Breast epithelium (tissue), 4 donors: Measurements from ENCODE around the gene TNFSF10. TPM values are rescaled to one million over a fixed set of nuclear protein-coding genes. Genes with fewer than 3 reads are reported as not detected.

Experiments used
- DNase-seq, 2 donors: peaks; one replicate each; pipeline ENCODE4 v3.0.0-alpha.2; 2019; ENCODE audit warnings: low spot score in 2 of 2
- H3K27ac ChIP-seq, 2 donors: fragments of 200-600 bp; sonication (generic) in 1 of 2; one replicate each; pipeline ENCODE4 v1.5.1; 2016 to 2019; ENCODE audit warnings: mild to moderate bottlenecking in 1 of 2
- H3K27me3 ChIP-seq, 2 donors: fragments of 200-600 bp; sonication (generic) in 1 of 2; one replicate each; pipeline versions ENCODE4 v1.5.1 to v1.6.0; 2017 to 2019; ENCODE audit warnings: control low read depth in 1 of 2, mild to moderate bottlenecking in 1 of 2
- H3K36me3 ChIP-seq: fragments of 200-600 bp; one replicate; pipeline ENCODE4 v1.5.1; 2019
- H3K4me1 ChIP-seq, 2 donors: fragments of 200-600 bp; sonication (generic); one replicate each; pipeline ENCODE4 v1.5.1; 2016 to 2019; ENCODE audit warnings: control low read depth in 1 of 2
- H3K4me3 ChIP-seq, 3 donors: fragments of 200-600 bp; sonication (generic); 1 replicate in 2 of 3; 2 replicates in 1 of 3; pipeline ENCODE4 v1.5.1; 2016 to 2019; ENCODE audit warnings: mild to moderate bottlenecking in 3 of 3, moderate library complexity in 2 of 3
- H3K9me3 ChIP-seq, 2 donors: fragments of 200-600 bp; sonication (generic) in 1 of 2; one replicate each; pipeline ENCODE4 v1.5.1; 2016 to 2019; ENCODE audit warnings: control low read depth in 1 of 2
- CTCF ChIP-seq, 3 donors: fragments of 450-650 bp; IDR thresholded peaks; one replicate each; pipeline ENCODE4 v1.5.1; 2016 to 2017; ENCODE audit warnings: antibody characterized with exemption in 3 of 3, mild to moderate bottlenecking in 3 of 3, moderate library complexity in 3 of 3
- POLR2A ChIP-seq: fragments of 450-650 bp; IDR thresholded peaks from one replicate; pipeline ENCODE4 v1.6.1; 2016; ENCODE audit warnings: antibody characterized with exemption, mild to moderate bottlenecking, moderate library complexity
- POLR2AphosphoS5 ChIP-seq, 3 donors: sonication (generic); formaldehyde crosslinking; IDR thresholded peaks; one replicate each; pipeline ENCODE4 v1.6.1; 2017; ENCODE audit warnings: antibody characterized with exemption in 3 of 3
- intact Hi-C: fragments of 100-400 bp; cut with DNase I; formaldehyde crosslinking; loops from one replicate; pipeline ENCODE4 v1.15.1; 2023; ENCODE audit warnings: low total_unique reads
- total RNA-seq, 3 donors: library from RNA; depleted of rRNA; stranded (reverse); fragments of >200 nt; gene quantifications; one replicate each; pipeline ENCODE4 v1.1.0, GENCODE V29; 2016

Gene TNFSF10
- total RNA-seq, 3 donors from 2014 or later: 37.0 to 294 (median 155) TPM

- Histone ChIP-seq H3K36me3 (no peaks in the 10 kb centered on the region), H3K27ac (peak overlapping the region in 1 of 2 donors; percentile 85), H3K27me3 (no peaks in the 10 kb centered on the region), H3K4me3 (no peak overlapping the region), H3K9me3 (no peaks in the 10 kb centered on the region), H3K4me1 (peaks cover 0 to 8% of the 10 kb centered on the region in 2 donors)
- DNase-seq: no peak
- intact Hi-C loops: no loop called here
- TF ChIP-seq POLR2A (no peak), CTCF (IDR thresholded peaks at IDR 0.05) (no peak), POLR2AphosphoS5 (IDR thresholded peaks at IDR 0.05) (no peak)
These were observed 20.7 kb upstream of the TNFSF10 start for GRCh38 chr3:172543884-172544283.

- peak overlapping the region in 1 of 2 donors; percentile 85 for H3K27ac ChIP-seq
- no peaks in the 10 kb centered on the region for H3K9me3 ChIP-seq
- H3K4me3 ChIP-seq: no peak overlapping the region
- H3K36me3 ChIP-seq: no peaks in the 10 kb centered on the region
- no peak for TF ChIP-seq POLR2A
- TF ChIP-seq CTCF (IDR thresholded peaks at IDR 0.05): no peak
- TF ChIP-seq POLR2AphosphoS5 (IDR thresholded peaks at IDR 0.05): no peak
- no peak for DNase-seq
- intact Hi-C loops: no loop called here
- no peaks in the 10 kb centered on the region for H3K27me3 ChIP-seq
- H3K4me1 ChIP-seq: peaks cover 0 to 8% of the 10 kb centered on the region in 2 donors
These were observed 20.2 kb upstream of the TNFSF10 start for GRCh38 chr3:172543419-172543818.

GRCh38 chr3:172542999-172543398 is 19.8 kb upstream of the TNFSF10 start:
- Histone ChIP-seq H3K4me3 (no peak overlapping the region), H3K4me1 (peaks cover 0 to 8% of the 10 kb centered on the region in 2 donors), H3K27me3 (no peaks in the 10 kb centered on the region), H3K9me3 (no peaks in the 10 kb centered on the region), H3K27ac (peak overlapping the region; percentile 32 to 85), H3K36me3 (no peaks in the 10 kb centered on the region)
- intact Hi-C loops: no loop called here
- TF ChIP-seq POLR2AphosphoS5 (IDR thresholded peaks at IDR 0.05): no peak
- TF ChIP-seq CTCF (IDR thresholded peaks at IDR 0.05): no peak
- no peak for TF ChIP-seq POLR2A
- no peak for DNase-seq

- DNase-seq: no peak
- Histone ChIP-seq H3K9me3 (no peaks in the 10 kb centered on the region), H3K27ac (peak overlapping the region; percentile 52 to 85), H3K4me3 (no peak overlapping the region), H3K4me1 (peaks cover 0 to 8% of the 10 kb centered on the region in 2 donors), H3K27me3 (no peaks in the 10 kb centered on the region), H3K36me3 (no peaks in the 10 kb centered on the region)
- intact Hi-C loops: loop anchor here (2.0 kb wide), 1 partner anchor 53 kb away; no protein-coding TSS in a partner anchor
- TF ChIP-seq CTCF (IDR thresholded peaks at IDR 0.05) (no peak), POLR2AphosphoS5 (IDR thresholded peaks at IDR 0.05) (no peak), POLR2A (no peak)
These were observed 18.8 kb upstream of the TNFSF10 start for GRCh38 chr3:172541945-172542488.

GRCh38 chr3:172540049-172540448 is 16.8 kb upstream of the TNFSF10 start:
- TF ChIP-seq POLR2AphosphoS5 (IDR thresholded peaks at IDR 0.05) (no peak), CTCF (IDR thresholded peaks at IDR 0.05) (no peak), POLR2A (no peak)
- H3K27me3 ChIP-seq: no peaks in the 10 kb centered on the region
- no peaks in the 10 kb centered on the region for H3K9me3 ChIP-seq
- DNase-seq: no peak
- no peaks in the 10 kb centered on the region for H3K4me1 ChIP-seq
- no peaks in the 10 kb centered on the region for H3K36me3 ChIP-seq
- H3K27ac ChIP-seq: peak overlapping the region in 1 of 2 donors; percentile 23
- intact Hi-C loops: loop anchor here (2.0 kb wide), 1 partner anchor 51 kb away; no protein-coding TSS in a partner anchor
- no peak overlapping the region for H3K4me3 ChIP-seq
